HCT116 (cell line): ENCODE results near the gene MME.

Source experiments
- EGR1 ChIP-seq: IDR thresholded peaks from 2 replicates; pipeline ENCODE4 v1.6.1; 2012; ENCODE audit warnings: low read depth
- EZH2phosphoT487 ChIP-seq: fragments of 200-600 bp; IDR thresholded peaks from 2 replicates; pipeline ENCODE4 v1.6.1; 2018; ENCODE audit warnings: antibody characterized with exemption, borderline replicate concordance
- POLR2AphosphoS5 ChIP-seq: IDR thresholded peaks from 2 replicates; pipeline ENCODE4 v1.6.1; 2011; ENCODE audit warnings: mild to moderate bottlenecking, low read depth, low read length, moderate library complexity
- REST ChIP-seq: IDR thresholded peaks from 2 replicates; pipeline ENCODE4 v1.6.1; 2012; ENCODE audit warnings: low read depth
- SP1 ChIP-seq: IDR thresholded peaks from 2 replicates; pipeline ENCODE4 v1.6.1; 2012; ENCODE audit warnings: low read depth
- TF ChIP-seq, protein P1 (sequence below), 3 experiments: fragments of 200-600 bp in 1 of 3; sonication (generic) in 1 of 3; IDR thresholded peaks in 2 of 3; conservative IDR thresholded peaks in 1 of 3; 2 replicates each; pipeline ENCODE4 v1.5.1; 2012 to 2017; ENCODE audit warnings: low read depth in 2 of 3, low read length in 2 of 3, antibody characterized with exemption in 1 of 3, borderline replicate concordance in 1 of 3, control low read depth in 1 of 3, mild to moderate bottlenecking in 1 of 3, mixed read lengths in 1 of 3, mixed run types in 1 of 3, moderate library complexity in 1 of 3; ENCODE audit not compliant: insufficient read depth in 1 of 3

DNA sequence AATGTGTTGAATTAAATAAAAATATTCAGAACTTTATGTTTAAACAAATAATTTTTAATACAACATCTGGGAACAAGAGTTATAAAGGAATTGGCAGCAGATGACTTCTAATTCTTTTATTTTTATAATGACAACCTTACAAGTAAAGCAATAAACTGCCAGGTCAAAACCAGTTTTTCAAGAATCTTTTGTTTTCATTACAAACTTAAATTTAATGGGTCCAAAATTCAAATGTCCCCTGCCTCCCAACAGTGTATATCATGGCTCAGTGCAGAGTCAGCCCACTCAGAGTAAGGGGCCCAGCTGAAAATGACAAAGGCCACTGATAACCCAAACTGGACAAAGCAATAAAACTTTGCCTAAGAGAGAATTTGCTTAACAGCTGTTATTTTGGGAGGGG is 131.8 kb downstream of the MME start:
- TF ChIP-seq POLR2AphosphoS5 = no peak
- no peak for TF ChIP-seq EGR1
- TF ChIP-seq SP1 = no peak
- no peak for TF ChIP-seq EZH2phosphoT487
- no peak for TF ChIP-seq REST
- TF ChIP-seq, protein P1, sequence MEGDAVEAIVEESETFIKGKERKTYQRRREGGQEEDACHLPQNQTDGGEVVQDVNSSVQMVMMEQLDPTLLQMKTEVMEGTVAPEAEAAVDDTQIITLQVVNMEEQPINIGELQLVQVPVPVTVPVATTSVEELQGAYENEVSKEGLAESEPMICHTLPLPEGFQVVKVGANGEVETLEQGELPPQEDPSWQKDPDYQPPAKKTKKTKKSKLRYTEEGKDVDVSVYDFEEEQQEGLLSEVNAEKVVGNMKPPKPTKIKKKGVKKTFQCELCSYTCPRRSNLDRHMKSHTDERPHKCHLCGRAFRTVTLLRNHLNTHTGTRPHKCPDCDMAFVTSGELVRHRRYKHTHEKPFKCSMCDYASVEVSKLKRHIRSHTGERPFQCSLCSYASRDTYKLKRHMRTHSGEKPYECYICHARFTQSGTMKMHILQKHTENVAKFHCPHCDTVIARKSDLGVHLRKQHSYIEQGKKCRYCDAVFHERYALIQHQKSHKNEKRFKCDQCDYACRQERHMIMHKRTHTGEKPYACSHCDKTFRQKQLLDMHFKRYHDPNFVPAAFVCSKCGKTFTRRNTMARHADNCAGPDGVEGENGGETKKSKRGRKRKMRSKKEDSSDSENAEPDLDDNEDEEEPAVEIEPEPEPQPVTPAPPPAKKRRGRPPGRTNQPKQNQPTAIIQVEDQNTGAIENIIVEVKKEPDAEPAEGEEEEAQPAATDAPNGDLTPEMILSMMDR (IDR thresholded peaks at IDR 0.05 in 2 of 3, conservative IDR thresholded peaks at IDR 0.05 in 1 of 3; ENCODE audit: borderline replicate concordance in 1 of 3, insufficient read depth in 1 of 3, low read depth in 2 of 3, low read length in 2 of 3) = no peak
